Smooth muscle cell (in vitro differentiated cells): ENCODE data around the gene OR52I1. TPM values are rescaled to one million over a fixed set of nuclear protein-coding genes. Genes with fewer than 3 reads are reported as not detected.

Experiments used
- DNase-seq: peaks from one replicate; lab custom pipeline; 2025; ENCODE audit not compliant: unreplicated experiment; lab: John Stamatoyannopoulos, UW
- H2AFZ ChIP-seq: fragments of 200-600 bp; sonication (generic); 2 replicates; pipeline ENCODE4 v1.6.0; 2016; ENCODE audit warnings: antibody characterized with exemption, low read depth, mild to moderate bottlenecking
- H3F3A ChIP-seq: fragments of 200-600 bp; sonication (generic); 2 replicates; pipeline ENCODE4 v1.6.0; 2017; ENCODE audit warnings: antibody characterized with exemption, low read depth
- H3K27ac ChIP-seq: fragments of 200-600 bp; sonication (generic); 2 replicates; pipeline ENCODE4 v1.5.1; 2016; ENCODE audit warnings: low read depth, mild to moderate bottlenecking
- H3K27me3 ChIP-seq: fragments of 200-600 bp; sonication (generic); 2 replicates; pipeline ENCODE4 v1.6.1; 2016; ENCODE audit warnings: low read depth, mild to moderate bottlenecking
- H3K36me3 ChIP-seq: fragments of 200-600 bp; sonication (generic); 2 replicates; pipeline ENCODE4 v1.5.1; 2016; ENCODE audit warnings: low read depth
- H3K4me1 ChIP-seq: fragments of 200-600 bp; sonication (generic); 2 replicates; pipeline ENCODE4 v1.5.1; 2016; ENCODE audit warnings: low read depth
- H3K4me2 ChIP-seq: fragments of 200-600 bp; sonication (generic); 2 replicates; pipeline ENCODE4 v1.6.0; 2016; ENCODE audit warnings: mild to moderate bottlenecking
- H3K4me3 ChIP-seq: fragments of 200-600 bp; sonication (generic); 2 replicates; pipeline ENCODE4 v1.5.1; 2016; ENCODE audit warnings: mild to moderate bottlenecking
- H3K79me2 ChIP-seq: fragments of 200-600 bp; sonication (generic); 2 replicates; pipeline ENCODE4 v1.6.0; 2016; ENCODE audit warnings: low read depth, mild to moderate bottlenecking
- H3K9ac ChIP-seq: fragments of 200-600 bp; sonication (generic); 2 replicates; pipeline ENCODE4 v1.6.0; 2016; ENCODE audit warnings: low read depth
- H3K9me3 ChIP-seq: fragments of 200-600 bp; sonication (generic); replicated peaks from 2 replicates; pipeline ENCODE4 v1.5.1; 2016; ENCODE audit warnings: low read depth
- H4K20me1 ChIP-seq: fragments of 200-600 bp; sonication (generic); 2 replicates; pipeline ENCODE4 v1.6.0; 2016; ENCODE audit warnings: low read depth
- WGBS: methylation state at CpG from one replicate; pipeline ENCODE4 v1.1.7; 2016; ENCODE audit warnings: low lambda C conversion rate; 5-methylcytosine and 5-hydroxymethylcytosine counted together
- polyA plus RNA-seq: library from polyadenylated mRNA; unstranded; fragments of >200 nt; fragmentation: Nextera tagmentation; extraction: Ambion mirVana; gene quantifications from 2 replicates; pipeline ENCODE4 v1.2.1, GENCODE V29; 2016
- total RNA-seq: library from RNA; depleted of rRNA; stranded (reverse); fragments of >200 nt; gene quantifications from 2 replicates; pipeline ENCODE4 v1.2.3, GENCODE V29; 2014
- TF ChIP-seq, protein P1 (sequence below): fragments of 200-600 bp; sonication (generic); IDR thresholded peaks from 2 replicates; pipeline ENCODE4 v1.5.1; 2017; ENCODE audit warnings: borderline replicate concordance, mild to moderate bottlenecking, antibody characterized with exemption; ENCODE audit not compliant: insufficient read depth, poor library complexity, severe bottlenecking

The OR52I1 gene
- total and polyA plus RNA-seq, 2 experiments from 2014 or later: not detected

GRCh38 chr11:4605057-4605456 is 11.2 kb downstream of the OR52I1 start:
- Histone ChIP-seq H3K4me2 (no peak overlapping the region), H3K27me3 (no peaks in the 10 kb centered on the region), H2AFZ (no peak overlapping the region), H3K27ac (no peak overlapping the region), H3K79me2 (no peaks in the 10 kb centered on the region), H3K9ac (no peak overlapping the region), H3K36me3 (no peaks in the 10 kb centered on the region), H3K9me3 (no peaks in the 10 kb centered on the region), H3F3A (no peaks in the 10 kb centered on the region), H3K4me3 (no peak overlapping the region), H3K4me1 (peaks cover 4% of the 10 kb centered on the region), H4K20me1 (no peaks in the 10 kb centered on the region)
- TF ChIP-seq, protein P1, sequence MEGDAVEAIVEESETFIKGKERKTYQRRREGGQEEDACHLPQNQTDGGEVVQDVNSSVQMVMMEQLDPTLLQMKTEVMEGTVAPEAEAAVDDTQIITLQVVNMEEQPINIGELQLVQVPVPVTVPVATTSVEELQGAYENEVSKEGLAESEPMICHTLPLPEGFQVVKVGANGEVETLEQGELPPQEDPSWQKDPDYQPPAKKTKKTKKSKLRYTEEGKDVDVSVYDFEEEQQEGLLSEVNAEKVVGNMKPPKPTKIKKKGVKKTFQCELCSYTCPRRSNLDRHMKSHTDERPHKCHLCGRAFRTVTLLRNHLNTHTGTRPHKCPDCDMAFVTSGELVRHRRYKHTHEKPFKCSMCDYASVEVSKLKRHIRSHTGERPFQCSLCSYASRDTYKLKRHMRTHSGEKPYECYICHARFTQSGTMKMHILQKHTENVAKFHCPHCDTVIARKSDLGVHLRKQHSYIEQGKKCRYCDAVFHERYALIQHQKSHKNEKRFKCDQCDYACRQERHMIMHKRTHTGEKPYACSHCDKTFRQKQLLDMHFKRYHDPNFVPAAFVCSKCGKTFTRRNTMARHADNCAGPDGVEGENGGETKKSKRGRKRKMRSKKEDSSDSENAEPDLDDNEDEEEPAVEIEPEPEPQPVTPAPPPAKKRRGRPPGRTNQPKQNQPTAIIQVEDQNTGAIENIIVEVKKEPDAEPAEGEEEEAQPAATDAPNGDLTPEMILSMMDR: no peak
- DNase-seq: no peak
- 99% methylated on average over 4 of the region's 4 CpGs for WGBS

GRCh38 chr11:4606231-4607015 is 12.6 kb downstream of the OR52I1 start:
- H3K9me3 ChIP-seq: no peaks in the 10 kb centered on the region
- no peaks in the 10 kb centered on the region for H3K27me3 ChIP-seq
- no peaks in the 10 kb centered on the region for H4K20me1 ChIP-seq
- no peaks in the 10 kb centered on the region for H3F3A ChIP-seq
- peak overlapping the region; percentile 90 for H3K4me2 ChIP-seq
- H3K79me2 ChIP-seq: no peaks in the 10 kb centered on the region
- H3K4me3 ChIP-seq: peak overlapping the region; percentile 71
- H3K4me1 ChIP-seq: peaks cover 4% of the 10 kb centered on the region
- H2AFZ ChIP-seq: no peak overlapping the region
- no peak overlapping the region for H3K9ac ChIP-seq
- 72% methylated on average over 1 of the region's 1 CpG for WGBS
- DNase-seq: no peak
- TF ChIP-seq, protein P1: no peak
- no peak overlapping the region for H3K27ac ChIP-seq
- no peaks in the 10 kb centered on the region for H3K36me3 ChIP-seq

GRCh38 chr11:4607096-4607495 is 13.3 kb downstream of the OR52I1 start:
- DNase-seq: no peak

More at GRCh38 chr11:4607096-4607495, 13.3 kb downstream of the OR52I1 start:
- Histone ChIP-seq H2AFZ (peak overlapping the region; percentile 97), H3K27me3 (no peaks in the 10 kb centered on the region), H3K36me3 (no peaks in the 10 kb centered on the region), H4K20me1 (no peaks in the 10 kb centered on the region), H3K4me2 (peak overlapping the region; percentile 90), H3K4me1 (peaks cover 4% of the 10 kb centered on the region), H3F3A (no peaks in the 10 kb centered on the region), H3K9ac (peak overlapping the region; percentile 74), H3K79me2 (no peaks in the 10 kb centered on the region), H3K9me3 (no peaks in the 10 kb centered on the region), H3K27ac (peak overlapping the region; percentile 76), H3K4me3 (peak overlapping the region; percentile 71)
- 60% methylated on average over 6 of the region's 6 CpGs for WGBS
- TF ChIP-seq, protein P1: no peak
